Measurements from ENCODE around the gene PRSS50.

The PRSS50 gene

DNA sequence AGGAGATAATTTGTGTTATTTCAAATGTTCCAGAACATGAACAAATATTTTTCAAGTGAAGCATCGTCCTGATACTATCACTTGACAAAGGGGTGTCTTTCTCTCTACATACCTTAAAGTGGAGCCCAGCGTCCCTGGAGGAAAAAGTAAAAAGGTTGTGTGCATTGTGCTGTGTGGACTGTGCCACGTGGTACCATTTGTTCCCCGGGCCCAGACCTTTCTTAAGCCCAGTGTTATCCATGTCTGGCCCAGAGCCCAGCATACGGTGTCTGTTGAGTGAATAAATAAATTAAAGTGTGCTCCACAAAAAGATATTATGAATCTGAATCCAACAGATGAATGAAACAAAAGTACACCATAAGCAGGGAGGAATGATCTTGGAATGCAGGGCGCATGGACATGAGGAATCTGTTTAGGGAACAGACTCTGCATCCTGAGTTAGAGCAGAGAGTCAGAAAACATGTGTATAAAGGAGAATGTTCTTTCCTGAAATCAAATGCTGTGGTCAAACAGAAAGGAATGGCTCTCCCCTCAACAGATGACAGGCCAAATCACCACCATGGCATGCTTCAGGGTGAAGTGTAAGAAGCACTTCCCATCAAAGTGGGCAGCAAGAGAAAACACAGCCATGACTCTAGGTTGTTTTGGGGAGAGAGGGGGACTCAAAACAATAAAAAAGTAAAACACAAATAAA lies 8.1 kb upstream of the PRSS50 start:
- no peak for DNase-seq (ENCODE audit: low read depth in 2 of 3, low spot score in 1 of 3)

DNA sequence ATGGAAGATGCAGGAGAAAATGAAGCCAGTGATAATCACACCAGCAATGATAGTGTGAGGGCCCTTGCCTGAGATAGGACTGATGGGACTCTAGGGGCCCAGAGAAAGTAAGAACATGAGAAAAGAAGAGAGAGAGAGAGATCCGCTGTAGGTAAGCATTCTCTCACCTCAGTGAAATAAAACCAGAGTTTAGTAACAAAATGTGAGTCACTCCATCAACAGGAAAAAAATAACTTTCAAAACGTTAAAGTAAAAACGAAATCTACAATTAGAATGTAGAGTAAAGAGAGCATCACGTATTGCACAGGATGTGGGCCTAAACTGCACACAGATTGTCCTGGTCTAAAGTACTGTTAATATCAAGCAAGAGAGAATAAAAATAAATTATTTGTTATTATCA lies 6.8 kb upstream of the PRSS50 start:
- DNase-seq (ENCODE audit: low read depth in 2 of 3, low spot score in 1 of 3), result no peak

DNA sequence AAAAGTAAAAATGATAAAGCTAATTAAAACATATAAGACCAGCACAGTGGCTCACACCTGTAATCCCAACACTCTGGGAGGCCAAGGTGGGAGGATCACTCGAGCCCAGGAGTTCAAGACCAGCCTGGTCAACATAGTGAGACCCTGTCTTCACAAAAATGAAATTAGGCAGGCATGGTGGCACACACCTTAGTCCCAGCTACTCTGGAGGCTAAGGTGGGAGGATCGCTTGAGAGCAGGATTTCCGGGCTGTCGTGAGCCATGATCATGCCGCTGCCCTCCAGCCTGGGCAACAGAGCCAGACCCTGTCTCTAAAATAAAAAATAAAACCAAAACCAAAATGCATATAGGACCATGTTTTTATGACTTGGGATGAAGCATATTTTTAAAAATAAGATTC lies 4.8 kb upstream of the PRSS50 start:
- DNase-seq (ENCODE audit: low read depth in 2 of 3, low spot score in 1 of 3), result no peak

DNA sequence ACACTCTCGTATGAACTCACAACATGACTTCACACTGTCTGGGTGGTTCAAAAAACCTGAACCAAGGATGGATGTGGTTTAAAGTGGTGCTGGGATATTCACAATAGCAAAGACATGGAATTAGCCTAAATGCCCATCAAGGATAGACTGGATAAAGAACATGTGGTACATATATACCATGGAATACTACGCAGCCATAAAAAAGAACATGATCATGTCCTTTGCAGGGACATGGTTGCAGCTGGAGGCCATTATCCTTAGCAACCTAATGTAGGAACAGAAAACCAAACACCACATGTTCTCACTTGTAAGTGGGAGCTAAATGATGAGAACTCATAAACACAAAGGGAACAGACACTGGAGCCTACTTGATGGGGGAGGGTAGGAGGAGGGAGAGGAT lies 3.3 kb upstream of the PRSS50 start:
- DNase-seq (ENCODE audit: low read depth in 2 of 3, low spot score in 1 of 3), result no peak

DNA sequence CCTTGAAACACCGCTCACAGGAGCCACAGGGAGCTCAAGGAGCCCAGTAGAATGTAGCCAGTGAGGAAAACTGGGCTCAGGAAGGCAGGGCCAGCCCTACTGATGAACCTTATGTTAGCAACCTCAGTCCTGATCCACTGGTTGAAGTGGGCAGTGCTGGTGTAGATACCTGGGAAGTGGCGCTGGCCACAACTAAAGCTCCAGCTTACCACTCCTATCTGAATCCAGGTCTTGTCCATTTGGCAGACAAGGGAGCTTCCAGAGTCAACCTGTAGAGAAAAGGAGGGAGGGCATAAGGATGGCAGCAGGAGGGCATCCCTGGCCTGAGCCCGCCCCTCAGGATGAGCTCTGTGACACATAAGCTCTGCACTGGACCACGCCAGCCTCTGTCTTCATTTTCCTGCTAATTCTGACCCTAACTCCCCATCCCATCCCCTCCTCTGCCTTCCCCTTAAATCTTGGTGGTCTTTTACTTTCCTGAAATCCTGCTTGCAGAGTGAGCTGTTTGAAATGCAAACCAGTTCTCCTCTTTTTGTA lies 2.1 kb upstream of the PRSS50 start:
- DNase-seq (ENCODE audit: low read depth in 2 of 3, low spot score in 1 of 3), result no peak

DNA sequence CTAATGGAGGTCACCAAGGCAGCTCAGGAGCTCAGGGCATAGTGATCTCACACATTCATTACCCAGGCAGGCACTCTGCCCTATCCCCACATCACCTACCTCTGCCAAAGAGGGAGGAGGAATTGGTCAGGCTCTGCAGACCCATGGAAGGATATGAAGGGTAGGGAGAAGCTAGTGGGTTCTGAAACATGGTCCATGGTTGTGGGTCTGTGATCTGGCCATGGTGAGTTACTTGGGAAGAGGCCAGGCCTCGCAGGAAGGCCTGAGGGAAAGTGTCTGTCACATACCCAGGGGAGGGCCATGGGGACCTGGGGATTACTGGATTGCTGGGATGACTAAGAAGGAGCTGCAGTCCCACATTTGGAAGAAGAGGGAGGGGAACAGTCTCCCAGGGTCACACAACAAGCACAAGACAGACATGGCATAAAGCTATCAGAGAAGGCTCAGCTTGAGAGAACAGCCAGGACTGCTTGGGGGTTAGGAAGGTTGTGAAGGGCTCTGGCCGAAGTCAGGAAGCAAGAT lies 1.4 kb upstream of the PRSS50 start:
- no peak for DNase-seq (ENCODE audit: low read depth in 2 of 3, low spot score in 1 of 3)

DNA sequence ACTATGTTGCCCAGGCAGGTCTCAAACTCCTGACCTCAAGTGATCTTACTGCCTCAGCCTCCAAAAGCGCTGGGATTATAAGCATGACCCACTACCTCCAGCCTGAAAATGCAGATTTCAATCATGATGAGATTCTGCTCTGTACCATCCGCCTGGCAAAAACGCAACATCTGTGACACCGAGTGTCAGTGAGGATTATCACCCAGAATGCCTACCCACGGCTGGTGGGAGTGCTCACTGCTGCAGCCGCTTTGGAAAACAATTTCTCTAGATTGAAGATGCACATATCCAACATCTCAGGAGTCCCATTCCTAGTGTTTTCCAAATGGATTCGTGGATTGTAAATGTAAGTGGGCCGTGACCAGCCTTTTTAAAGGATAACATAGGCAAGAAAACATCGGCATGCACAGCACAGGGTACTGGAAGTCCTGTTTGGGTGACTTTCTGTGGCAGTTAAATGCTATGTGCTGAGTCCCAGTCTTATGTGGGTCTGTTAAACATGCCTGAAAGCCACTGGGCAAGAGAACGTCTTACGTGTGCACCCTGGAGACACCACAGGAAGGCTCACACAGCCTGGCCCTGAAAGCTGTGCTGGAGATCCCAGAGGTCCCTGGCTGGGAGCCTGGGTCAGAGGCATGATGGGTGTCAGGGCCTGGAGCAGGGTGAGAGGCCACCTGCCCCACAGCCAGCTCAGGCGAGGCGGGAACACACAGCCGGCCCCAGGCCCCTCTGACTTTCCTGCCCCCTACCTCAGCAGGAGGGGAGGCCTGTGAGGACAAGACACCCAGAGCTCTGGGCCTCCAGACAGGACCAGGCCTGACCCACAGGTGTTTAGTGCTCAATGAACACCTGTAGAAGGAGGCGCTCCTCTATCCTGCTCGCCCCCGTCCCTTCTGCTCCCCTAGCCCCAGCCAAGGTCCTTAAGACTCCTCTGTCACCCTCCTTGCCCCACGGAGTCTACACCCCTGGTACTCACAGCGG lies 918 bp downstream of the PRSS50 start:
- no peak for DNase-seq (ENCODE audit: low read depth in 2 of 3, low spot score in 1 of 3)

DNA sequence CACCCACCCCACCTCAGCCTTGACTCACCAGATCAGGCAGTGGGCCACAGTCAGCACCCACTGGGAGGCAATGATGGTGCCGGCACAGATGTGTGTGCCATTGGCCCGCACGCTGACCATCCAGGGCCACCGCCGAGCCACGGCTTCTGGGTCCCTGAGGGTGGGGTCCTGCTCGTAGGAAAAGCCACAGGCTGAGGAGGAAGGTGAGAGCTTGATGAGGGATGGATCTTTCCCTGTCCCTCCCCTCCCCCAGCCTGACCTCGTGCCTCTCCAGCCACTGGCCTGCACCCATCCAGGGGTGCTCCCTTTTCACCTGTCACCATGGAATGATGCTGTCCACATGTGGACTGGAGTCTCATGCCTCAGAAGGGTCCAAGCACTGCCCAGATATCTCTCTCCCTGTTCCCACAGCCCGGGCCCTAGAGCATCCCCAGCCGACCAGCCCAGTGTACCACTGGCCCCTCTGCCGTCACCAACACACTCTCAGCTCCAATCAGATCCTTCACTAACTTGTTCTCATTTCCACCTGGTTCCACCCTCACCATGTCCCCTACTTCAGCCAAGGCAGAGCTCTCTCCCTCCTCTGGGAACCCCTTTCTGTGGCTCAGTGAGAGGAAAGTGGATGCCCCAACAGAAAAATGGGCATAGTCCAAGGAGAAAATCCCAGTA lies 2.0 kb downstream of the PRSS50 start:
- DNase-seq (ENCODE audit: low read depth in 2 of 3, low spot score in 1 of 3), result no peak

DNA sequence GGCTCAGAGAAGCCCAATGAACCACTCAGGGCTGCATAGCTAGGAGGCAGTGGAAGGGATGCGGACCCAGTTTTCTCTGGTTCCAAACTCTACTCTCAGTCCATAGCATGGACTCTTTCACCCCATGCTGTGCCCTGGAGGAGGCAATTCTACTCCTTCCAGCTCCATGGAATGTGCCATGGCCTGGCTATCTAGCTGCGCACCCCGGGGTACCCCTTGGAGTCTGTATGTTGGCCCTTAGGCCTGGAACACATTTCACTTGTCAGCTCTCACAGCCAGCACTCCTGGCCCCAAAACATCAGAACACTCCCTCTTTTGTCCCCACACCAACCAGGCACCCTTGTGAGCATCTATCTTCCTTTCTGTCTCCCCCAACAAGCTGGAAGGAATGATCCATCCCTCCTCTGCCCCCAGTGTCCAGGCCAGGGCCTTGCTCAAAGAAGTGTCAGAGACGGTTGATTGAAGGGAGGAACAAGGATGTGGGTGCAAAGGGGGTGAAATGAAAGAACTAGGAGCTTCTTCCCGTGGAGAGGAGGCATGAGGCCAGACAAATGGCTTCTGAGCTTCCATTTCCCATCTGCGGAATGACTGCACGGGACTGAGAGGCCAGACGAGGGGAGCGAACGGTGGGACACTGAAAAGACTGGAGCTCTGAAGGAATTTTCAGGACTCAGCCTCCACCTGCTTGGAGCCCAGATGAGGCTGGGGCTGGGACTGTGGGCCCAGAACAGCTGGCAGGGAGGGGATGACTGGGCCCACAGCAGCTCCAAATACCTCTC lies 2.8 kb downstream of the PRSS50 start:
- DNase-seq (ENCODE audit: low read depth in 2 of 3, low spot score in 1 of 3), result no peak

DNA sequence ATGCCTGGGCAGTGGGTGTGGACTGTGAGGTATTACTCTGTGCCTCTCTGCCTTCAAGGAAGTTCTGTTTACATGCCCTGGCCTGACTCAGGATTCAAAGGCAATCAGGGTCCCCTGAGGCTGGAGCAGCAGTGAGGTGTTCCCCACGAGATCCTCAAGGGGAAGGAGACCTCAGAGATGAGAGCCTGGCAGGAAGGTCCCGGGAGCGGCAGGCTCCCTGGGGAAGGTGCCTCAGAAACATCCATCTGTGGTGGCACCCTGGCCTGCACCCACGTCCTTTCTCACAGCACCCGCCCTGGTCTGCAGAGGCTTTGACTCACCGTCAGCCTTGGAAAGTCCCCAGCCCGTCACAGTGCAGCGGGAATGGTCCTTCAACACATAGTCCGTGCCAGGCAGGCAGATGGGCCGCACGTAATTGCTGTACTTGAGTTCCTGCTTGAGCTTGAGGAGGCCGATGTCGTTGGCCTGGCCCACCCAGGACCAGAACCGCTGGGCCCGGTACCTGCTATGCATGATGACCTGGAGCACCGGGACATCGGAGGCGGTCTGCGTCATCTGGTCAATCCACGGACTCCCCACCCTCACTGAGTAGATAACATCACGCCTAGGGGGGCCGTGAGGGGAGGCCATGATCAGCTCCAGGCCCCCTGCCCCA lies 3.6 kb downstream of the PRSS50 start:
- DNase-seq (ENCODE audit: low read depth in 2 of 3, low spot score in 1 of 3), result peak in 1 of 3 donors; percentile 33

DNA sequence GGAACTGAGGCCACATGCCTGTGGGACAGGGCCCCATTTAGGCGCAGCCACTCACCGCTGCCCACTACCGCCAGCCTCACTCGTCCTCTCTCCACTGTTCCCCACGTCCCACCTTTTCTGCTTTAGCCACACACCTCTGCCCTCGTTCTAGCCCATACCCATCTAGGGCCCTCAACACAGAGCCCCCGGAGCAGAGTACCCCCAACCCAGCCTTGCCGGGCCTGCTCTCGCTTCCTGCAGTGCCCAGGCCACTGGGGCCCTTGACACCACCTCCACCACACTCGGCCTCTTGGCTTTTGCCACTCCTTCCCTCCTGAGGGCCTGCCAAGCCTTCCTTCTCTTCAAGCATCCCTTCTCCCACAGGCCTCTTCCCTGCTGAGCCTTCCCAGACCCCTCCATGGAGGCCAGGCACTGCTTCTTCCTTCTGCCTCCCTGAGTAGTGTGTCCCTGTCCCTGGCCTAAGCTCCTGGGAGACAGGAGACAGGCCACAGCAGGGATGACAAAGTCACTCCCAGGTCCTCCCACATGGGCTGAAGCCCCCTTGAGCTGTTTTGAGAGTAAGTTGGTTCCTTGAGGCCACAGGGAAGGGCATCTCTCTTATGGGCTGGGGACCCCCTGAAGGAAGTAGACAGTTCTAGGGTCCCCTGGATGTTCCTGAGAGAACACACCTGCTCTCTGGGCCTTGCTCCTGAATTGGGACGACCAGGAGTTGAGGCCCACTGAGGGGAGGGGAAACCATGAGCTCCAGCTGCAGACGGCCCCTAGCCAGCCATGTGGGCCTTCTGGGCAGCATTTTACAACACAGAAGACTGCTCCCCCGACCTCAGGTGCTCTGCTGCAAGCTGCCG lies 4.4 kb downstream of the PRSS50 start:
- no peak for DNase-seq (ENCODE audit: low read depth in 2 of 3, low spot score in 1 of 3)

DNA sequence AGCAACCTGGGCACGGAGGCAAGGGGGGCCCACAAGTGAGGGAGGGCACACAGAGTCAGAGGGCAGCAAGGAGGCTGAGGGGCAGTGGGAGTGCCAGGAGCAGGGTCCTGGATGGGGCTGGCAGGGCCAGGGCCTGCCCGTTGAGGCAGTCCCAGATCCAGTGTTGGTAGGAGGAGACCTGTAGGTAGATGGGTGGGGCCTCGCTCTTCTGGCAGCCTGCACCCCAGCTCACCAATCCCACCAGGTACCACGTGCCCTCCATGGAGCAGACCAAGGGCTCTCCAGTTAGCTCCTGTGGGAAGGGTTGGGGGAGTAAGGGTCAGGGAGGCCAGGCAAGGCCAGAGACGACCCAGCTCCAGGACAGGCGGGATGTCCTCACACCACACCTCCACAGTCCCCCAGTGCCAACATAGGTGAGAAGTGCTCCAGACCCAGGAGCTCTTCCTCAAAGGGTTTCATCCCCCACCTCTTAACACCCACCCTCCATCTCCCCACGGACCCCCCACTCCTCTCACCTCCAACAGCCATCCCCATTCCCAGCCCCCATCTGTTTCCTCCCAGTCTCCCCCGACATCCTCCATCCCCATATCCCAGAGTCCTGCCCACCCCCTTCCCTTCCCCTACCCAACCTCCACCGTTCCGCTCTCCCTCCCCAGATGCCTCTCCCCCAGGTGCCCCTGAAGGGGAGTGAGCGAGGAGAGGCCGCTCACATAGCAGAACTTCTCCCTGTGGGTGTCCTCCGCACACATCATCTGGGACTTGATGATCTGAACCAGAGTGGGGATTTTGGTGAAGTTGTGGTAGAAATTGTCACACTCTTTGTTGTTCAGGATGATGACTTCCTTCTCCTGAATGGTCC lies 5.2 kb downstream of the PRSS50 start:
- no peak for DNase-seq (ENCODE audit: low read depth in 2 of 3, low spot score in 1 of 3)

DNA sequence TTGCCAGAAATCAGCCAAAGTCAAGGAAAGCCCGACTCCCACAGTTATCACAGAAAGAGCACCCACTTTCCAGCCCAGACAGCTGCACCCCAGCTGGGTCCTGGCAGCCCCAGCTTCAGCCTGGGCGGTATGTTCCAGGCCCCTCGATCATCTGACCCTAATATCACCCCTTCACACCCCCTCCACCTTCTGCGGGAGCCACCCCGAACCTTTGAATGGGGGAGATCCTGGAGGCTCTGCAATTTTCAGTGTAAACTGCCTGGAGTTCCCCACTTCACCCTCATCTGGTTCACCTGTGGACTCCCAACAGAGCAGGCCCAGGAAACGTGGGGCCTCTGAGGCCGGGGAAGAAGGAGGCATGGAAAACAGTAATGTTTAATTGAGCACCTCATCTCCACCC lies 5.9 kb downstream of the PRSS50 start:
- DNase-seq (ENCODE audit: low read depth in 2 of 3, low spot score in 1 of 3), result no peak

DNA sequence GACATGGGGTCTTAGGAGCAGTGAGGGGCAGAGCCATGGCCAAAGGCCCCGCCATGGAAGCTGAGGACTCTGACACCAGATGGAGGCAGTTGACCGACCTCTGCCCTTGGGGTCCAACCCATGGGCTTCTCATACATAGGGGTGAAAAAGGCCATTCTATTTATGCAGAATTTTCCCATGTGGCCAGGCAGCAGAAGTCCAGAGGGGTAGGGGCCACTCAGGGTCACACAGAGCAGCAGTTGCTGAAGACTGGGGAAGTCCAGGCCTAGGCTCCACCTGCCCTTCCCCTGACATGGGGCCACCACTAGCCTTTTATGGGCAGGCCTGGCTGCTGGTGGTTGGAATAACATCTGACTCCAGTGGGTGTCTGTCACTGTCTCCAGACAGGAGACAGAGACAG lies 6.4 kb downstream of the PRSS50 start:
- DNase-seq (ENCODE audit: low read depth in 2 of 3, low spot score in 1 of 3), result no peak

DNA sequence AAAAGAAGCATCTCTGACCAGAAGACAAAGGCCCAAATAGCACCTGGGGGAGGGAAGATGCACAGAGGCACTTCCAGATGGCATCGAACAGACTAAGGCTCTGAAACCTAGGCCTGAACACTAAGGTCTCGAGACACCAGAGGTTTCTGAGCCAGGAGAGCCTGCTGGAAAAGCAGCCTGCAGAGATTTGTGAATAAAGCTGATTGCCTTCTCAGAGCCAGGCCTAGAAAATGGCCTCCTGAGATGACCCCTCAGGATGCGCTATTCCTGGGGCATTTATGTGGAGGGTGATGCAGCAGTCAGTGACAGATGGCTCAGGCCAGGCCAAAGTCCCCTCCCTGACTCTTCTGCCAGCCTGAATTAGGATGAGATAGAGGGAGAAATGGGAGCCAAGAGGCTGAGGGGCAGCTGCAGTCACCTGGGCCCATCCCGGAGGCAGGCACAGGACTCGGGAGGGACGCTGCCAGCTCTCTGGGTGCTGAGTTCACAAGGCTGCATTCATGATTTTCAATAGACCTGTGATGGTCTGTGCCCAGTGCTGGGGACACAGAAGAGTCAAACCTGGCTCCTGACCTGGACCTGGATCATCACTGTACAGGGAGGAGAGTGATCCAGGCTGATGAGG lies 6.9 kb downstream of the PRSS50 start:
- no peak for DNase-seq (ENCODE audit: low read depth in 2 of 3, low spot score in 1 of 3)

DNA sequence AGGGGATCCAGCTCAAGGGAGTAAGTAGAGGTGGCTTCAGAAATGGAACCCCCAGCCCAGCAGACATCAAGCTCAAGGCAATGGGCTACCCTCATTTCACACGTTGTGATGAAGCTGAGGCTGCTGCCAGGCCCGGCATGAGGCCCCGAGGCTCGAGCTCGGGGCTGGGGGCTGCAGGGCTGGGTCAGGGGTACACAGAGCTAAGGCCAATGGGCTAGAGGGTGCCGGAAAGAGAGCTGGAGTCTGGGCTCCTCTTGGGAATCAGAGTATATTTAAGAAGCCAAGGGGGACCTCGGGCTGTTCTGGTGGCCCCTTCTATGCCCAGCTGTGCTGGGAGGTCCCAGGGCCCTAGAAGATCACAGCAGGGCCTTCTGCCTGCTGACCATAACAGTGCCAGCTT lies 7.4 kb downstream of the PRSS50 start:
- DNase-seq (ENCODE audit: low read depth in 2 of 3, low spot score in 1 of 3), result no peak

DNA sequence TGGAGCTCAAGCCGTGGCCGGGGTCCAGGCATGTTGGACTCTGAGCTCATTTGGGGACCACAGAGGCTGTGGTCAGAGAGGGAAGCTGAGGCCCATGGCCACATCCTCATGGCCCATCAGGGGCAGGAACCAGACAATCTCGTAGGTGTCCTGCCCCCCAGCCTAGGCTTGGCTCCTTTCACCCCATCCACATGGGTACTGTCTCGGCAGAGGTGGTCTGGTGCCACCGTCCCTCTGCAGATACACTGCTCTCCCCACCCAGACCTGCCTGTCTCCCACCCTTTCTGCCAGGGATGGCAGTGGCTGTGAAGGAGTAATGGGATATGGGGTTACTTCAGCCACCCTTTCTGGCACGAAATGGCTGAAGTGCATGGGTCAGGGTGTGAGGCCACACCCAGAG lies 7.9 kb downstream of the PRSS50 start:
- no peak for DNase-seq (ENCODE audit: low read depth in 2 of 3, low spot score in 1 of 3)

DNA sequence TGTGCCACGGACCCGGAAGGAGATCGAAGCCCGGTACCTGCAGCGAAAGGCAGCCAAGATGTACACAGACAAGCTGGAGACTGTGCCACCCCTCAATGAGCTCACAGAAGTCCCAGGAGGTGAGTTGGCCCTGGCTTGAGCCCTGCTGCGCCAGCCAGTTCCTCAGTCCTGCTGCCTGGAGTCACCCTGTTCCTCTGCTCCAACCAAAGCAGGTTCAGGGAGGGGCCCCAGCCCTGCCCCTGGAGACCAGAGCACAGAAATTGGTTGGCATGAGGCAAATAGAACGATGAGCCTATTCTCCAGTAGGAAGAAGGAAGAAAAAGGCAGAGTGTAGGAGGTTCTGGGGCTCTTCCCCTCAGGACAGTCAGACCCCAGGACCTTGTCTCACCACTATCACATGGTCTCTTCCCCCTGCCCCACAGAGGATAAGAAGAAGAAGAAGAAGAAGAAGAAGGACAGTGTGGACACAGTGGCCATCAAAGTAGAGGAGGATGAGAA lies 8.5 kb downstream of the PRSS50 start:
- DNase-seq (ENCODE audit: low read depth in 2 of 3, low spot score in 1 of 3), result no peak
